ENCODE results near the gene TSPAN7. TPM values are rescaled to one million over a fixed set of nuclear protein-coding genes. Genes with fewer than 3 reads are reported as not detected.

TSPAN7 gene
- total RNA-seq, 1 donor from 2014 or later = 27.3 TPM

DNA sequence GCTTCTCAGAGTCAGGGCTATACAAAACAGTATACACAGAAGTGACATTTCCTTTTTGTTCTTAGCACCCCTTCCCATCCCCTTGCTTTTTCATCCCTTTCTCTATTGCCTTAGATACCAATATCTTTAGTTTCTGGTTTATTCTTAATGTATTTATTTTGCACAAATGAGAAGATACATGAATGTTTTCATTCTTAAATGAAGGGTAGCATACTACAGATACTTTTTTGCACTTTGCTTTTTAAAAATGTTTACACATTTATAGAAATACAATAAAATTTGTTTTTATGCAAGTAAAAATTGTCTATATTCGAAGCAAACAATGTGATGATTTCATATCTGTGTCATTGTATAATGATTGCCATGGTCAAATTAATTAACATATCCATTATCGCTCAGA lies 33.1 kb downstream of the TSPAN7 start:
- no peak for DNase-seq (ENCODE audit: low spot score)

DNA sequence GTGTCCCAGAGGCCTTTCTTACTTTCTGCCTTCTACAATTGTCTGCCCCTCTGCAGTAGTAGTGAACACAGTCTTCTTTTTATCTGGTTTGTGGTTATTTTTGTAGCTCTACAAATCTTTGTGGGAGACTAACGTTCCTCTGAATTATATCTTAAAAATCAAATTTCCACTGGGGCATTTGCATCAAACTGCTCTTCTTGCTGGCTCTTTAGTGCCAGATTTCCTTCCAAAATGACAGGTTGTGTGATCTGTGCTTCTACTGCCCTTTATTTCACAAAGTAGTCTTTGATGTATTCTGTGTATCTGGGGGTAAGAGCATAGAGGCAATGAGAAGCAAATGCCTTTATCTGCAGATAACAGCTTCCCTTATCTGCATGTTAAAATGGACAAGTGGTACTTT lies 34.5 kb downstream of the TSPAN7 start:
- DNase-seq (ENCODE audit: low spot score) = no peak

DNA sequence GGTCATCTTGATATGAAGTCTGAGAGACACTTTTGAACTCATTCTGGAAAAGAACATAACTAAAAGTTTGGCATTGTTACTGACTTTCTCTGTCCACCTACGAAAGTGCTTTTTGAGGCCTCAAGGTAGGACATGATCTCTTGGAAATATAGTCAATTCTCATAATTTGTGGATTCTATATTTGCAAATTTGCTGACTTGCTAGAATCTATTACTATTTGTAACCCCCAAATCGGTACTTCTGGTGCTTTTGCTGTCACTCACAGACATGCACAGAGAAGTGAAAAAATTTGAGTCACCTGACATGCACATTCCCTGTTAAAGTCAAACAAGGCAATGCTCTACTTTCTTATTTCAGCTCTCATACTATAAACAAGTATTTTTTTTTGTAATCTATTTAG lies 35.6 kb downstream of the TSPAN7 start:
- DNase-seq (ENCODE audit: low spot score) = no peak

DNA sequence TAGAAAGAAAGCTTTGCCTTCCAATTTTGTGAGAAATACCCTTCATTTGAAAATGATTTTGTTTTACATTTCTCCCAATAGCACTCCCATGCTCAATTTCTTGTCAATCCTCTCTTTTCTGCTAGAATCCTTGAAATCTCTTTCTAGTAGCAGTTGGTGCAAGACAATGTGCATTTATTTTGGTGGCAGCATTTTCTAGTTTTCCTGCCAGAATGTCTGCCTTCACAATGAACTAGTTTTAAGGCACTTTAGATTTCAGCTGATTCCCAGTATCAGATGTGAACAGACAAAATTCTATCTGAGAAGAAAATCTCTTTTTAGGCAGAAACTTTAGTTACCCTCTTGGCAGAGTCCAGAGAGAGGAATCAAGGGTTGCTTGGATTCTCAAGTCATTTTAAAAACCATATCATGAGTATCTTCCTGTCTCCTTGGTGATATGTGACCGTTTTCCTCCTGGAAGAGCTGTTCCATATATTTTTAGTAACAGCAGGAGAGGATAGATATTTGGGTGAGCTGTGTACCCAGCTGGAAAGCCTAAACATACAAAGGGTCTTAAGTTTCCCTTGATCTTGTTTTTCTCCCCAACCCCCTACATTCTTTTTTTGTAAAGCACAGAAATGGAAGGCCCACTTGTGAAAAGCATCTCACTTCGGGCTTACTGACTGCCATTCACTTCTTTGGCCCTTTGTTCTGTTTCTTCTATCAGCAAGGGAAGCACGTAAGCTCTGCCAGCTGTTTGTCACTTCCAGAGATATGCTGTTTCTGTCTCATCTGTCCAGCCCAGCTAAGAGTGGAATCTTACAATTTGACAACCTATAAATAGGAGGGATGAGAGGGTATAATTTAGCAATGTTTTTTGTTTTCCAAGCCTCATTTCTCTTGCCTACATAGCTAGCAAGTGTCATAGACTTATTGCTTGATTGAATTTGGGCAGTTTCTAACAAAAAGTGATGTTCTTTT lies 38.7 kb downstream of the TSPAN7 start:
- no peak for DNase-seq (ENCODE audit: low spot score)

DNA sequence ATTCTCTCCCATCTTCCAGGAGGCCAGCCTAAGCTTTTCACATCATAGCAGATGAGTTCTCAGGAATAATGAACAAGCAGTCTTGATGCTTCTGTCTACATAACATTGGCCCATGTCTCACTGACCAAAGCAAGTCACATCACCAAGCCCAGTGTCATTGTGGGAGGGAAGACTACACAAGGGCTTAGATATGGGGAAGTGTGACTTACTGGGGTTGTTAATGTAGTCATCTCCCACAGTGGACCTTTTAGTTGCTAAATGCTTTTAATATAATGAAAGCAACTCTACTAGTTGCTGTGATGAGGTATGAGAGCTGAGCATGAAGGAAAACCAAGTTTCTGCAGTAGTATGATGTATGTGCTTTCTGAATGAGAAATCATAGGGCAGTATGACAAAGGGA lies 40.5 kb downstream of the TSPAN7 start:
- no peak for DNase-seq (ENCODE audit: low spot score)

DNA sequence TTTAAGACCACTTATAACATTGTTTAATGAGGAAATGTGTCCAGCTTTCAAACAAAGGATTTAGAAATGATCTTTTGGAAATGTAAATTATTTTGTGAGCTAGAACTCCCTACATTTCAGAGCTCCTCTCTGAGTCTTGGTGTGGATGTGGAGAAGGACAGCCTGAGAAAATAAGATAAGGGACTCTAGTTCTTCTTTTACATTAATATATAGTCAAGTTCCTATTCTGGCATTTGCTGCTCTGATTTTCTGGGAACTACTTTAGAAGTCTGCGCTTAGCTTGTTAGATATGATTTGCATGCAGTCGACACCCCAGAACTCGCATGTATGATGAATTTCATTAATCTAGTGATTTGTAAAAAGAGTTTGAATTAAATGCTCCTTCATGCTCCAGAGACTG lies 45.5 kb downstream of the TSPAN7 start:
- DNase-seq (ENCODE audit: low spot score) = no peak

DNA sequence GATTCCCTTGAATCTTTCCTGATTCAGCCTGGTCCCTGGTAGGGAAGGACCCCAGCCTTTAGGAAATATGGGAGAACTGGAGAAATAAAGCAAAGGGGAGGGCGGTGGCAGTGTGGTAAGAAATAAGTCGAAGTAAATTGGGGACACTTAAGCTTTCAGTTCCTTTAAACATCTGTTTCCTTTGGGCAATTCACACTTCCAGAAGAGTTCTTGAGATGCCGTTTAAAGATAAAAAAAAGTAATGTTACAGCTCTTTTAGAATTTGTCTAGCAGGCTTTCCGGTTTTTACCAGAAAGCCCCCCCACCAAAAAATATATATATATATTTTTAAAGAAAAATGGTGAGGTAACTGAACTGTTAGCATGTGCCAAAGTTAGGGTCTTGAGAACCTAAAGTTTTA lies 46.6 kb downstream of the TSPAN7 start:
- no peak for DNase-seq (ENCODE audit: low spot score)

DNA sequence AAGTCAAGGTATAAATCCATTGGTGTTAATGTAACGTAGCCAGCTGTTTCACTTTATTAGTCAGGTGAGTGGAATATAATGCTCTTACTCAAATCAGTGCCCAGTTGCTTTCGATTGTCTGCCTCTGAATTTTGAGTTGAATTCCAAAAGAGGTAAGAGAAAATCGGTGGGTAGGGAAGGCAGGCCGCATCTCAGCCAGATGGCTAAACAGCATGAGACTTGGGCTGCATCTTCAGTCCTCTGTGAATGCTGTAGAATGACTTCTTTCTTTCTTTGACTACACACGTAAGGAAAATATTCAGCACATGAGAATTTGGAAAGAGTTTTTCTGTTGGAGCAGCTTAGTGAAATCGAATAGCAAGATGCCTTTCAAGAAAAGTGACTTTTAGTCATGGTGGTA lies 49.5 kb downstream of the TSPAN7 start:
- no peak for DNase-seq (ENCODE audit: low spot score)

DNA sequence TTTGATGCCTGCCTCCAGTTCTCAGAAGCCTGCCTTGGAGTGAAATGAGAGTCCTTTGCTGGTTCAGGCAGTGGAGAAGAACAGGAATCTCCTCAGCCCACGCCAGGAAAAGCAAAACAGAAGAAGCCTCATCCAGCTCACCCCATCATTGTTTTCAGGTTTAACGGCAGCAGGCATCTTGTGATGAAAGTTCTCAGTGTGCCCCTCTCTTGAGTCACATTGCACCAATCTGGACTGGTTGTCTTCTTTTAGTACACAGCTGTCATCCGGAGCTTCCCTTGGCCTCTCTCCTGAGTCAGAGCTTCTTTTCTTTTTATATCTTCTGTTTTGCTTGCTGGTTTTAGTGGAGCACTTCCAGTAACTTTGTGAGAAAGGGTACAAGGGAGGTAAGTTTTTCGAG lies 50.9 kb downstream of the TSPAN7 start:
- no peak for DNase-seq (ENCODE audit: low spot score)

DNA sequence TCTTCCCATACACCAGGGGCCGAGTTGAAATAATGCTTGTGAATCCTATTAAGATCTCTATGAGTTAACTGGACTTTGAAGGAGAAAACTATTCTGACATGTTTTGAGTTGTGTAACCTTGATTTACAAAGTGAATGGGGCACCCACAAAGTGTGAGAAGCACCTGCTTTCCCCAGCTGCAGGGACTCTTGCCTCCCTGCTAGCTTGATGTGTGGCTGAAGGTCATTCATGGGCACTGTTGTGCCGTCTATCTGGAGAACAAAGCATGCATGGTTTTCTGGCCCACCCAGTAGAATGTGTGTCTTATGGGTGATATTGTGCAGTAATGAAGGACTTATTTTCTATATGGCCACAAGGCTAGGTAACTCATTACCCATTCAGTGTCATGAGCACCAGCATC lies 53.1 kb downstream of the TSPAN7 start:
- no peak for DNase-seq (ENCODE audit: low spot score)

DNA sequence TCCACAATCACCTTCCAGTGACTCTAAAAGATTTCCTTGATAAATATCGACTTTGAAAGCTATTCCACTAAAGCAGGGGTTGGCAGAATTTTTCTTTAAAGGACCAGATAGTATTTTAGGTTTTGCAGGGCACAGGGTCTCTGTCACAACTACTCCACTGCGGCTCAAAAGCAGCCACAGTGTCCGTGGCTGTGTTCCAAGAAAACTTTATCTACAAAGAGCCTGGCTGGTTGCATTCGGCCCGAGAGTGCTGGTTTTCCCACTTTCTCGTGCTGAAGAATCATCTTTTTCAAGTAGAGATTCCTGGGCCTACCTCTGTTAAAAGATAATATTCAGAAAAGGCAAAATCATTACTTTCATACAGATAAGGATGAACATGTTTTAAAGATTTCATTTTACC lies 55.6 kb downstream of the TSPAN7 start:
- no peak for DNase-seq (ENCODE audit: low spot score)

DNA sequence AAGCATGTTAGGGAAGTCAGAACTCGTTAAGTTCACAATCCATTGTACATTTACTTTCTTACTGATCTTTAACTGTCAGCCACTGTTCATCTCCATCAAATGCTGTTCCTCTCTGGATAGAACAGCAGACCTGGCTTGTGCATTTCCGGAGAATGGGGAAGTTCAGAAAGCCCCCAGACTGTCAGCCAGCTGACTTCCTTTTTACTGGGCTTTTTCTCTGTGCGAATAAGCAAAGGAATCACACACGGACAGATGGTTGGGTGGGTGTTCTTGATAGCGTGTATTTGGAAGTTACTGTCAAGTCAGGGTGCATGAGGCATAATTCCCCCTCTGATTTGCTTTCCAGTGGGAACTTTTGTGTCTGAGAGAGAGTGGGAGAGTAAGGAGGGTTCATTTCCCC lies 56.8 kb downstream of the TSPAN7 start:
- DNase-seq (ENCODE audit: low spot score) = no peak

DNA sequence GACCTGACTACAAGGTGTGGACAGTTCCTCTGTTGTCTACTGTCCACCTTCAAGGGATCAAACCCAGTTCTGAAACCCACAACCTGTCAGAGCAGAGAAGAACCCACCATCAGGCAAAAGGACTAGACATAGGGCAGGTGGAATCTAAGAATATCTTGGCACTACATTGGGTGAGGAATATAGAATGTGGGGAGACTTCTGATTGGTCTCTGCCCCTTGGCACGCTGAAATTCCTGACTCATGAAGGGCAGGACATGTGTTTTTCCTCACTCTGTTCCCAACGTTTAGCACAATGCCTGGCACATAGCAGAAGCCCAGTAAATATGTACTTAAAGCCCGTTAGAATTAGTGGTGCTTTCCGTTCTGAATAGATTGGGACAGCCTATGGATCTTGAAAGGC lies 59.3 kb downstream of the TSPAN7 start:
- no peak for DNase-seq (ENCODE audit: low spot score)

DNA sequence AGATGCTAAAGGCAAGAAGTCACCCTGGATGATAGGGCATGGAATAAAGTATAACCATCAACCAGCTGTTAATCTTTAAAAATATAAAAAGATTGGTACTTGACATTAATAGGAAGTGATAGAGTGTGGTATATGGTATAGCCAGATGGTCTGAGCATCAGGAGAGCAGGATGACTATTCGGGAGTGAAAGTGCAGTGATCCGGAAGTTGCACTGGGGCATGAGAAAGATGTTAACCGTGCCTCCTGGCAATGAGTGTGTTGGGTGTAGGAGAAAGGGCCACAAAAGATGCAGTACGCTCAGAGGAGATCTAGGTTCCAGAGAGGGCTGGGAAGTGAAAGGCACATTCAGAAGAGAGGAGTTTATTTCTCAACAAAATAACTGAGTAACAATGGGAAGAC lies 65.0 kb downstream of the TSPAN7 start:
- DNase-seq (ENCODE audit: low spot score) = no peak

DNA sequence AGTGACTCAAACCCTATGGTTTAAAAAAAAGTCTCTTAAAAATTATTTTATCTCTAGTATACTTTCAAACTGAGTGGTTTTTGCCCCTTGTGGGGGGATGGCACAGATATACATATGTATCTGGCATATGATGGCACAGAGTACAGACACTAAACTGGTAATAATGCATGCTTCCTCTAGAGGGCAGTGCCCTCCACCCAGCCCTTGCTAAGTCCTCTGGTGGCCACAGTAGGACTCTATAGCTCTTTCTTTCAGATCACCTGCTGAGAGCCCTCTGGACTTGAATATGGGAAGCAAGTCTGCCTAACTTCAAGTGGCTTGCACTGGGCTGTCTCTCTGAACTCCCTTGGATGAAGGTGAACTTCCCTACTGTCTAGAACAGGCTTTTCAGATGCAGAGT lies 66.3 kb downstream of the TSPAN7 start:
- DNase-seq (ENCODE audit: low spot score) = no peak

DNA sequence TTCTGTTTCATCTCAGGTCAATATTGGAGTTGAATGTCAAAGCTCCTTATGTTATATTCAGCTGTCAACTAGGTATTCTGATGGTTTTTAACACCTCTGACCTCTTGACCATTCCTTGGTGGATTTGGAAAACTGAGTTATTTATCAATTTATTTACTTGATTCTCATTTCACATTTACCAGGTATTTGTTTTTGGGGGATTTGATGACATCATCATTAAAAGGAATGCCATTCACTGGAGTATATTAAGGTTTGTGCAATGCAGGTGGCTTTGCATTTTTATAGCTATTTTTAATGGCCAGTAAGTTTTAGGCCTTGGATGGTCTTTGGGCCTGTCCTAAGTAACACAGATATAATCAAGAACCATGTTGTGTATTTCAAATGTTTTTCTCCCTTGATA lies 67.2 kb downstream of the TSPAN7 start:
- DNase-seq (ENCODE audit: low spot score) = no peak

DNA sequence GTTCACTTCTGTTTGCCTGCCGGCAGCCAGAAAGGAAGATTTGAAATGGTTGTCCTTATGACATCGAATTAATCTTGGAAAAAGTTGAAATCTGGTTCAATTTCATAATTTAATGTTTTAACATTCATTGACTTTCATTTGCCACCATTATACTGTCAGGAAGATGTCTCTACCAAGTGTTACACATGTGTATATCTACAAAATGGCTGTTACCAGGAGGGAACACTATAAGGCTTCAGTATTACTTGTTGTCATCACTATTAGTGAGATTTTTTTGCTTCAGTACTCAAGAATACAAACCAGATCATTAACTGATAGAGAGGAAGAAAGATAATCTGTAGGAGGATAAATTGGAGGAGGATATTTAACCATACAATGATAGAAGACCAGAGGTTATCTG lies 71.2 kb downstream of the TSPAN7 start:
- no peak for DNase-seq (ENCODE audit: low spot score)

DNA sequence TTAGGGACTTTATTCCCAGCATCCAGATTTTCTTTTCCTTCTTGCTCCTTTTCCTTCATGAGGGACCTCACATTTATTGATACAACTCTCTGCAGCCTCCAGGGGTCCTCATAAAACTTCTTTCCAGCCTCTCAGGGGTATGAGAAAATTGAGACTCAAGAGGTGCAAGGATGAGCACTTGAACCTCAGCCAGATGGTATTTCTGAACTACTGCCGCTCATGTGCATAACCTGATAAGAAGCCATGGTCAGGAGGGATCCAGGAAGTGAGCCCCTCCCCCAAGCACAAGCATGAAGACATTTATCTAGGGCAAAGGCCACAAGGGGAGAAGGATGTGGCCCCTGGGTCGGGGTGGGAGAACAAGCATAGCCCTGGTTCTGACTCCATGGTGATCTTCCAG lies 73.3 kb downstream of the TSPAN7 start:
- DNase-seq (ENCODE audit: low spot score) = no peak

DNA sequence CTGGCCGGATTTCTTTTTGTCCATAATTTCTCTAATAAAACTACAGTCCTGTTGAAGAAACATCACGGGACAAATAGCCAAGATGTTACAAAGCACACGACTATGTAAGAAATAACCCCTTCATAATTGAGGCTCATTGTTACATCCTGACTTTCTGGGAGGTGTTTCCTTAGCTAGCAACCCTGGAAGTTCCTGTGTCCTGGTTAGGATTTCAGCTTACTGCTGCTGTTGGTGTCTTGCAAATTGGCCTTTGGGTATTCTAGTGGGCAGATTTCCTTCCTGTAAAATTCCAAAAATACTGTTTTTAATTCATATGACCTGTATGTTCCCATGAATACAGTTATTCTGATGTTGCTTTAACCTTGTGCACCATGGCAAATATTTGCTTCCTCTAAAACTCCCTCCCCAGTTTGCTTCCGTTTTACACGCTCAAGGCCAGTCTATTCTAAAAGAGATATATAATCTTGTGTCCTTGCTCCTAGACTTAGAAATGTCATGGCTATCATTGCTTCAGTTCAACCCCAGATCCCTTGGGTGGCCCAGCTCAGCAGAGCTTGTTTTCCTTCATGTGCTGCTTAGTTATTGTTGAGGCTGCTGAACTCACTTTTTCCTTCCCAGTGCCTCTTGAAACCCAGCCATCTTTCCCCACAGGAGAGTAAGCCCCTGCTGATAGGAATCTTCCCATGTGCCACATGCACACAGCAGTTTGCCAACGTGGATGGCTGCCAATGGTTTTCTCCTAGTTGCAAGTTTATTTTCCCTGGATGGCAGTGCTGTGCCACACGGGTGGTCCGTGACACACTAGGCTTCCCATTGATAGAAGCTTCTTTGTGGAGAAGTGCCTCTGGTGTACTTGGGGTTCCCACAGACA lies 75.8 kb downstream of the TSPAN7 start:
- no peak for DNase-seq (ENCODE audit: low spot score)

DNA sequence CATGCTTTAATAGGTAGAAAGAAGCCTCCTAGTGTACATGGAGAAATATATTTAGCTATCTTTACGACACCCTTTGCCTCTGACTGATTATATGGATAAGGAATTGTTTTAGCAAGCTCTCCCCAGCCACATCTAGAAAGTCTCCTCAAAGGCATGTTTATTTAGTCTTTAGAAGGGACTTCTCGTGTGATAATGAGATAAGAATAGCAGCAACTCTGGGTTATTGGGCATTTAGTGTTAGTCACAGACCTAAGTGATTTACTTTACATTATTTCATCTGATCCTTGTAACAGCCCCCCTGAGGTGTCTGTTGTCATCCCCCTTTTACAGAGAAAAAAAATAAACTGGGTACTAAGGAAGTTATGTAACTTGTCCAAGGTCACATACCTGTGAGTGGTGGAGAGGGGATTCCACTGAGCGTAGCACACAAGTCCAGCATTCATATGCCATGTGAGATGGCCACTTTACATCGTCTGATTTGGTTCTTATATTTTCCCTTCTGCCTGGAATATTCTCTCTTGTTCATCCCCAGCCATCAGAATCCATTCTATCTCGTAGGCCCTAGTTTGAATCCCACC lies 77.7 kb downstream of the TSPAN7 start:
- DNase-seq (ENCODE audit: low spot score) = no peak

DNA sequence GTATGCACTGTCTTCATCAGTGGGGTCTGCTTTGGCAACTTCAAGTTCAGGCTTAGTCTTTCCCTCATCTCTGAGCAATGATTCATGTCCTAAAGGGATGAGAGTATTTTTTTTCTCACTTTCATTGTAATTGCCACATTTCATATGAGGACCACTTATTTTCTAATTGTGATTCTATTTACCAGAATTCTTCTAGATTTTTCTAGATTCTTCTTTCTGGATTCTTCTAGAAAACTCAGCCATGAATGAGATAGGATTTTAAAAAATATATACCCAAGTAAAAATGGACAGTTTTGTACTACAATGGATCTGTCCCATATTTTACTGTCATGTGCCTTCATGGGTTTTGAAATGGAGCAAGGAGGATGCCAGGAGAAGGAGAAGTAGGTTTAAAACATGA lies 78.4 kb downstream of the TSPAN7 start:
- DNase-seq (ENCODE audit: low spot score) = no peak

DNA sequence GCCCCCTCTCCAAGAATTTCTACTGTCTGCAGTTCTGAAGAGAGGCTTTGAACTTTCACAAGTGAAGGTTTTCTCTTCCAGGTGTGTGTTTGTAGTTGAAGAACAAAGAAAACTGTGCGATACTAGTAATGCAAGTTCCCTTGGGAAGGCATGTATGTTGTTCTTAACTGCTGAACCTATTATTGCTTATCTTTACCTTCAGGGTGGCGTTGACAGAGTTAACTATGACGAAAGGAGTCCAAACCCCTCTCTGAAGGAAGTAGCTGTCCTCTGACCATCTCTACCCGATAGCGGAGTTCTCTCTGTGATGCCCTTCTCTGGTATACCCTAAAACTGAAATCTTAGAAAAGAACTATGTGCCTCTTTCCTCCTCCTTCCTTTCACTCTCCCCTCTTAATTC lies 79.9 kb downstream of the TSPAN7 start:
- DNase-seq (ENCODE audit: low spot score) = no peak

DNA sequence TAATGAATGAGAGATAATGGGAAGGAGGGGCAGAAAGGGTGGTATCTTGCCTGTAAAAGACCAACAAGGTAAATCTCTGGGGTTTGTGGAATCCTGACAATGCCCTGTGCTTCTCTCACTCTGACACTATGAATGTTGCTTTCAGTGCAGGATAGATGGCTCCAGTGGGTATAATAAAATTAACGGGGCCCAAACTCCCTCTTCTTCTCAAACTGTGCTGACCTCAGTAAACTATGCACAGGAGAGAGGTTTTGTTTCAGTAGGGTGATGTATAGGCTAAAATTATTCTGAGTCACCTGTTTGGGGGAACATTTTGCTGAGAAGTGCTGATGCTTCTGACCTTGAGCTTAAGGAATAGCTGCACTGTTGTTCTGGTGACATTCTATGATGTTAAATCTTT lies 82.6 kb downstream of the TSPAN7 start:
- no peak for DNase-seq (ENCODE audit: low spot score)
